GM21786 (cell line): ENCODE results near the gene ABHD4.
"Not testable (repeated sequence)": the region's sequence is repeated elsewhere in the genome, so short reads cannot be mapped to it uniquely, and the experiment has no call there.

Source experiments
- ATAC-seq: cut with Tn5 transposase; IDR thresholded peaks from one replicate; pipeline ENCODE4 v1.9.1; 2021; ENCODE audit not compliant: unreplicated experiment

ABHD4 gene, protein sequence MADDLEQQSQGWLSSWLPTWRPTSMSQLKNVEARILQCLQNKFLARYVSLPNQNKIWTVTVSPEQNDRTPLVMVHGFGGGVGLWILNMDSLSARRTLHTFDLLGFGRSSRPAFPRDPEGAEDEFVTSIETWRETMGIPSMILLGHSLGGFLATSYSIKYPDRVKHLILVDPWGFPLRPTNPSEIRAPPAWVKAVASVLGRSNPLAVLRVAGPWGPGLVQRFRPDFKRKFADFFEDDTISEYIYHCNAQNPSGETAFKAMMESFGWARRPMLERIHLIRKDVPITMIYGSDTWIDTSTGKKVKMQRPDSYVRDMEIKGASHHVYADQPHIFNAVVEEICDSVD

DNA sequence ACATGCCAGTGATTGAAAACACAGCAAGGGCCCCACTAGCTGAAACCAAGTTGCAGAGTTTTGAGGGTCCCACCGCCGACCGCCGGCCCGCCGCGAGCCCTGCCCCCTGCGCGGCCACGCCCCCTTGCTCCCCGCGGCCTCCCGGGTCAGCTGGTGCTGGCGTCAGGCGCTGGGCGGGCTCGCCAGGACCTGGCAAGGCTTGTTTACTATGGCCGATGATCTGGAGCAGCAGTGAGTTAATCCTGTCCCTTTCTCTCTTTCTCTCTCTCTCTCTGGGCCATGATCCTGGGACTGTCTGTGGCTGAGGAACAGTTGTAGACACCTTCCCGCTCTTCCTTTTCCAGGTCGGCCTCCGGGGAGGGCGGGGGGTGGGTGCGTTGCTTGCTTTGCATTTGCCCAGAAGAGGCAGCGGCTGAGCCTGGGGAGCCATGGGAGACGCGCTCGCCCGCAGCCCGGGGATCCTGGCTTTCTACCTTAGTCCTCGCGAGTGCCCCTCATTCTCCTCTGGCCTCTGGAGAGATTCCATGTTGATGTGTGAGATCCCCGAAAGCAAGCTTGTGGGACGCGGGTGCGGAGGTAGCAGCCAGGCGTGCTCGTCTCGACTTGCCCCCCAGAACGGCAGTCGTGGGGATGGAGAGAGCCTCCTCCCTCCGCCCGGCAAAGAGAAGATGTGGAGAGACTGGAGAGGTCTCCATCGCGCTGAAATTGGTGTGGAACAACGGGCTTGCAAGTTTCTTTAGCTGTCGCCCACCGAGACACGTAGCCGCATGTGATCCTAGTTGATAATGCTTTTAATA is at the start of gene ABHD4:
Gene ABHD4, plus strand, starts transcription at position 202 of the 797 bp plus-strand sequence. Its CDS starts 7 bp downstream, at position 209.
- peak; percentile 88 for ATAC-seq

- no peak for ATAC-seq
Measured at GRCh38 chr14:22549324-22549962, 48.7 kb upstream of the ABHD4 start.

- ATAC-seq: peak; percentile 64
Measured at GRCh38 chr14:22549981-22550673, 48.0 kb upstream of the ABHD4 start.

DNA sequence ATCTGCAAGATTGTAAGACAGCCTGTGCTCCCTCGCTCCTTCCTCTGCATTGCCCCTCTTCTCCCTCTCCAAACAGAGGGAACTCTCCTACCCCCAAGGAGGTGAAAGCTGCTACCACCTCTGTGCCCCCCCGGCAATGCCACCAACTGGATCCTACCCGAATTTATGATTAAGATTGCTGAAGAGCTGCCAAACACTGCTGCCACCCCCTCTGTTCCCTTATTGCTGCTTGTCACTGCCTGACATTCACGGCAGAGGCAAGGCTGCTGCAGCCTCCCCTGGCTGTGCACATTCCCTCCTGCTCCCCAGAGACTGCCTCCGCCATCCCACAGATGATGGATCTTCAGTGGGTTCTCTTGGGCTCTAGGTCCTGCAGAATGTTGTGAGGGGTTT is 46.5 kb upstream of the ABHD4 start:
- ATAC-seq: no peak

GRCh38 chr14:22552001-22552826 is 45.9 kb upstream of the ABHD4 start:
- no peak for ATAC-seq

DNA sequence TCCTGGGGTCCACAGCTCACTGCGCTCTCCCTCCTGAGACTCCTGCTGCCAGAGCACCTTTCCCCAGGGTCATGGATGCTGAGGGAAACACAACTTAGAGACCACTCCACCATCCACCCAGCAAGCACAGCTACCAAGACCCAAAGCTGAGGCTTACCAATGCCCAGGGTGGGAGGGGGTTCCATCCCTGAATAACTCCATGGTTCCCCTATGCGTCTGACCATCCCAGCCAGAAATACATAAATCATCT is 45.3 kb upstream of the ABHD4 start:
- no peak for ATAC-seq

DNA sequence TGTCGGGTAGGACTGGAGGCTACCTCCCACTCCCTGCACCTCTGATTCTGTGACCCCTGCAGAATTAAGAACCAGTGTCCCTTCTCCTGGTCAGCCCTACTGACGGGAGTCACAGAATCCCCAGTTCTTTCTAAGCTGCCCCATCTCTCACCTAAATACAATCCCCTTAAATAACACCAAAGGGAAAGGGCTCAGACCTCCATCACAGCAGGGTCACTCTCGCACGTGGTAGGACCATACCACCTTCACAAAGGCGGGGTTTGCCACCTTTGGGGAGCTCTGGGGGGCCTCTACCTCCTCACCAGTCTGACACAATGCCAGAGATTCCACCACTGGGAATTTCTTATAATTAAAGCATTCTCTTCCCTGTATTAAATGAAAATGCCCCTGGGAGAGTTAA is 44.7 kb upstream of the ABHD4 start:
- no peak for ATAC-seq

- not testable (repeated sequence) for ATAC-seq
Measured at GRCh38 chr14:22553861-22554497, 44.1 kb upstream of the ABHD4 start.

DNA sequence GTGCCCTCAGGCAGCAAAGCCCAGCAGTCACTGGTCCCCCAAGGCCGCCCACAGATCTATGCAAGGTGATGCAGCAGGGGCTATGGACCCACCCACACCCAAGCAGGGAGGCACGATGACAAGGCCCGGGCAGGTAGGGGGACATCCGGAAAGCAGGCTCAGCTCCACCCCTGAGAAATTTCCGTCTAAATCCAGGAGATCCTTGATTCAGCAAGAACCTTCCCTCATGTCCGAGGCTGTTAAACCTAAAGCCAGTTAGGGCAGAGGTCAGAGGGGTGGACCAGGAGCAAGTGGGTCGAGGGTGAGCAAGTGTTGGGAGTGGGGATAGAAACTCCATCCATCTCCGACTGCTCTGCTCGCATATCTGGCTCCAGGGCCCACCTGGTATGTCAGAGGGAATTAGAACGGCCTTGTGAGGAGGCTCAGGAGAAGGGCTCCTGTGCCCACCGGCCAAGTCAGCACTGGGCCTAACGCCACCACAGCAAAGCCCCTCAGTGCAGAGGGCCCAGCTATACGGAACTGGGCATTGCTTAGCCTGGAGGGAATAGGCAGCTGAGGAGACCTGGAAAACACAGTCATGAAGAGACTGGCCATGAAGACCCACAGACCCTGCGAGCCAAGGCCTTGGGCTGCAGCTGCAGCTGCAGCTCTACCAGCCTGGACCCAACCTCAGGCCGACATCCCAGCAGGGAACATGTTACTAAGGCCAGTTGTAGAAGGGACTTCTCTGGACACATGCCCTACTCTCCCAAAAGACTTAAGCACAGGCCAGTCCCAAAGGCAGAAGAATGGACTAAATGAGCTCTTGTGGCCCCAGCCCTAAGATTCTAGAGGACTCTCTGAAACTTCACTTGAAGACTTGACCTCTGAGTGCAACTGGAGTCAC is 43.4 kb upstream of the ABHD4 start:
- ATAC-seq: no peak

GRCh38 chr14:22555384-22556011 is 42.6 kb upstream of the ABHD4 start:
- no peak for ATAC-seq

DNA sequence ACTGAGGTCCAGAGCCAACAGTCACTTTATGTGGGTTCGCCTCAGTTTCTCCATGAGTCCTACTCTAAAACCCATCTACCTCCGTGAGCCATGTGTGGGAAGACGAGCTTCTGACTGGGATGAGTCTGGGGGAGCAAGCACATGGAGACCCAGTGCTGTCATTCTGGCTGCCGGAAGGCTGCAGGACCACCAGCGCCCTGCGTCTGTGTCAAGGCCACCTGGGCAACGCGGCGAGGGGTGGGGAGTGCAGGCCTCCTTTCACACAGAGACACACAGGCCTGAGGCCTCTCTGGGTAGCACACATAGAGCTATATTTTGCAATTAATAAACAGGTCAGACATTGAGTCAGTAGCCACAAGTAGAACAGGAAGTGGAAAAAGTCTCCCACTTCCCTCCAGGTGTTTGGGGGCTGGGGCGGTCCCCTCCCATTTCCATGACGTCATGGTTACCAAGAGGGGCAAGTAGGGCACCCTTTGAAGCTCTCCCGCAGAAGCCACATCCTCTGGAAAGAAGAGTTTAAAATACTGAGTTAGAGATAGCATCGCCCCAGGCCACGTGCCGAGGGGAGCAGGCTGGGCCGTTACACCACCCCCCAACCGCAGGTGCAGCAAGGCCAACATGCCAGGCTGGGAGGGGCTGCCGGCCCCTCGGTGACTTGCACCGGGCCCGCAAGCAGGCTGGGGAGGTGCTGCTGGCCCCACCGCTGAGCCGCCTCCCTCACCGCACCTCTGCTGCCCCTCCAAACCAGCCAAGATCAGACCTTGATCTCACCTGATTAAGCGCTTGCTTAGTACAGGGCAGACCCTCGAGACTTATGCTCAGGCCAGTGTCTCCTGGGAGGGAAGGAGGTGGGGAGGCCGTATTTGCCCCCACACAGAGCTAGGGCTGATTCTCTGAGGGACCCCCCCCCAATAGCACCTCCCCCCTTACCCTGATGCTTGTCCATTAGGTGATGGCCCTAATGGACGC is 41.8 kb upstream of the ABHD4 start:
- ATAC-seq: peak; percentile 76

GRCh38 chr14:22556990-22557623 is 41.0 kb upstream of the ABHD4 start:
- ATAC-seq: peak; percentile 27

GRCh38 chr14:22557846-22558220 is 40.3 kb upstream of the ABHD4 start:
- ATAC-seq: no peak

DNA sequence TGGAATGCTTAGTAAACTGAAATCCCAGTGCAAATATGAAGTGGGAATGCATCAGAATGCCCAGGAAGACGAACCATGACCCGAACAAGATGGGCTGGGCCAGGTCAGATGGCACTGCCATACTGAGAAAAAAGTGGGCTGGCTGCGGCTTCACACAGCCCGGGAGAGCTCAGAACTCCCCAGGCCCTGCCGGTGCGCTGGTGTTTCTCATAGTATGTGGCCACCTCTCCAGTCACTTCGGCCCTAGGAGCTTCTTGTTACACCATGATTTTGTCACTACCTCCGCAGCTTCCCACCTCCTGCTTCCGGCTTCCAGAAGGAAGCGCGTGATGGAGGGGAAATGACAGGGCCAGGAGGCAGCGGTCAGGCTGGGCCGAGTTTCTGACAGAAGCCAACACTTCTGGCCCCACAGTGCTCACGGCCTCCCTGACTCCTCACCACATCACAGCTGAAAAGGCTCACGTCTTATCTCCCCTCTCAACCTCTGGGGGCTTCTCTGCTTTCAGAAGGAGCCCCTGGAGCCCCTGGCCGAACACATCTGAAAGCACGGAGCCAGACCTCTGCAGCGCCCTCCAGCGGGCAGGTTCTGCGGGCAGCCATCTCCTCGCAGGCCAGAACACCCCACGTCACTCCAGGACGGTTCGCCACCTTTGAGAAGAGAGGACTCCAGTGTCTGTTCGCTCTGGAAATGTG is 39.7 kb upstream of the ABHD4 start:
- no peak for ATAC-seq

DNA sequence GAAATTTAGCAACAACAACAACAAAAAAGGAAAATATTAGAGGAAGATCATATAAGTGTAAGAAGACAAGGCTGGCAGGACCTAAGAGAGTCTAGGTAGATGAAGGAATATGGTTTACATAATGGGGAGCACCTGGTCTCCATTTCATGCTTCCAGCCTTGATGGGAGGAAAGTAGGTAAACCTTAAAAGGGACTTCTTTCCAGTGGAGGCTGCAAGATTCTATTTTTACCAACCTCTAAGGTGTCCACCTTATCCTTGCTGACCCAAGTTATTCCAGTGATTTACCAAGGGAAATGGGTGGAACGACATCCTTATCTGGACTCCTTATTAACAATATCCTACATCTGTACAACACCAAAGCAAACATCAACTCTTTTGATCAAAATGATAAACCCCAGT is 39.1 kb upstream of the ABHD4 start:
- no peak for ATAC-seq

GRCh38 chr14:22560662-22561365 is 37.3 kb upstream of the ABHD4 start:
- no peak for ATAC-seq
